Measurements from ENCODE around the gene LNX2. TPM values are rescaled to one million over a fixed set of nuclear protein-coding genes. Genes with fewer than 3 reads are reported as not detected.

LNX2 gene
- total RNA-seq, 4 donors from 2014 or later, result 17.3 to 19.9 (median 17.8) TPM

DNA sequence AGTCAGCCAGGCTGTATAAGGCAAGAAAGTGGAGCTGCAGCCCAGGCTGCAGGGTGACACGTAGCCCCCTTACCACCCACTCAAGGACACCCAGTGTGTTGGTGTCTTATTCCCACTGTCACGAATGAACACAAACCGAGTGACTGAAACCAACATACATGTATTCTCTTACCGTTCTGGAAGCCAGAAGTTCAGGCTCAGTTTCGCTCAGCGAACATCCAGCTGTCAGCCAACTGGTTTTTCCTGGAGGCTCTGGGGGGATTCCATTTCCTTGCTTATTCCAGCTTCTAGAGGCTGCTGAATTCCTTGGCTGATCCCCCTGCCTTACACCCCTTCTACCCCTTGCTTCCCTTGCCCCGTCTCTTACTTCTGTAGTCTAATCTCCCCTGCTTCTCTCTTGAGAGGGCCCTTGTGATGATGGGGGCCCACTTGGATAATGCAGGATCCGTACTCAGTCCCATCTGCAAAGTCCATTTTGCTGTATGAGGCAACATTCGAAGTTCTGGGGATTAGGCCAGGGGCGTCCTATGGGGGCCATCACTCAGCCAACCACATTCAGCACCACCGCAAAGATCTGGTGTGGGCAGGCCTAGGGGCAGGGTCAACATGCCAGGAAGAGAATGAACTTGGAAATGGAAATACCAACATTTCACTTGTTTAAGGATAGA lies 122.6 kb downstream of the LNX2 start:
- Histone ChIP-seq H3K4me3 (replicated peaks in 1 of 3) (no peak overlapping the region), H3K36me3 (no peaks in the 10 kb centered on the region), H3K9me3 (no peaks in the 10 kb centered on the region), H3K4me1 (no peaks in the 10 kb centered on the region), H3K27ac (no peak overlapping the region), H3K27me3 (no peaks in the 10 kb centered on the region)
- intact Hi-C loops (cut with DNase I), result no loop called here
- WGBS, 2 donors, result 81 to 88% methylated on average over 11 of the region's 11 CpGs
- no peak for DNase-seq
- TF ChIP-seq POLR2A (IDR thresholded peaks at IDR 0.05), result no peak
- TF ChIP-seq CTCF (IDR thresholded peaks at IDR 0.05), result no peak

GRCh38 chr13:27496536-27497273 lies 123.6 kb downstream of the LNX2 start:
- TF ChIP-seq CTCF (IDR thresholded peaks at IDR 0.05), result no peak
- TF ChIP-seq POLR2A (IDR thresholded peaks at IDR 0.05), result no peak
- Histone ChIP-seq H3K36me3 (no peaks in the 10 kb centered on the region), H3K27me3 (no peaks in the 10 kb centered on the region), H3K4me1 (no peaks in the 10 kb centered on the region), H3K9me3 (no peaks in the 10 kb centered on the region), H3K27ac (no peak overlapping the region), H3K4me3 (replicated peaks in 1 of 3) (no peak overlapping the region)
- whole genome bisulfite sequencing, 2 donors, result 65 to 66% methylated on average over 9 to 10 of the region's 10 CpGs
- no peak for DNase-seq
- intact Hi-C loops (cut with DNase I), result no loop called here

GRCh38 chr13:27496006-27496405 lies 124.3 kb downstream of the LNX2 start:
- intact Hi-C loops (cut with DNase I), result no loop called here
- Histone ChIP-seq H3K36me3 (no peaks in the 10 kb centered on the region), H3K27ac (no peak overlapping the region), H3K27me3 (no peaks in the 10 kb centered on the region), H3K4me1 (no peaks in the 10 kb centered on the region), H3K4me3 (replicated peaks in 1 of 3) (no peak overlapping the region), H3K9me3 (no peaks in the 10 kb centered on the region)
- TF ChIP-seq CTCF (IDR thresholded peaks at IDR 0.05) (no peak), POLR2A (IDR thresholded peaks at IDR 0.05) (no peak)
- DNase-seq, result no peak
- WGBS, 2 donors, result 79 to 85% methylated on average over 4 of the region's 4 CpGs

Other genes with a start within 250 kb of the LNX2 start
- 100 to 1,000 TPM in 3 of 4 donors, 10 to 100 TPM in 1; 50.2 to 145 (median 120) TPM for gene GTF3A, start 195.9 kb downstream of the LNX2 start, total RNA-seq
- gene MTIF3, start 170.0 kb downstream of the LNX2 start, total RNA-seq, result 10 to 100 TPM; 36.4 to 68.2 (median 54.8) TPM
- 100 to 1,000 TPM in 2 of 4 donors, 10 to 100 TPM in 2; 64.1 to 111 (median 87.0) TPM for gene POLR1D, start 1.4 kb upstream of the LNX2 start, total RNA-seq
- gene GSX1, start 172.0 kb upstream of the LNX2 start, total RNA-seq, result not detected

Measured in thyroid gland (tissue), 4 donors.